NCI-H226 (cell line): ENCODE data around the gene GPD2.

Experiments used
- DNase-seq: peaks from one replicate; pipeline ENCODE4 v3.0.0-alpha.2; 2015

The GPD2 gene

GRCh38 chr2:156435718-156436496 lies at the start of gene GPD2:
GPD2 (plus strand) TSS chr2:156436379; CDS start chr2:156476106, 39,727 bp downstream.
- DNase-seq, result peak; percentile 83

GRCh38 chr2:156394033-156394741 lies 42.0 kb upstream of the GPD2 start:
- DNase-seq, result no peak

GRCh38 chr2:156396126-156396525 lies 40.1 kb upstream of the GPD2 start:
- no peak for DNase-seq

GRCh38 chr2:156397229-156397628 lies 39.0 kb upstream of the GPD2 start:
- no peak for DNase-seq

GRCh38 chr2:156398176-156398575 lies 38.0 kb upstream of the GPD2 start:
- no peak for DNase-seq

- no peak for DNase-seq
Measured at GRCh38 chr2:156399224-156399949, 36.8 kb upstream of the GPD2 start.

GRCh38 chr2:156399950-156400705 lies 36.1 kb upstream of the GPD2 start:
- peak; percentile 71 for DNase-seq

GRCh38 chr2:156400706-156401678 lies 35.2 kb upstream of the GPD2 start:
- peak; percentile 53 for DNase-seq

- no peak for DNase-seq
Measured at GRCh38 chr2:156401861-156402260, 34.3 kb upstream of the GPD2 start.

- DNase-seq, result no peak
Measured at GRCh38 chr2:156405586-156405985, 30.6 kb upstream of the GPD2 start.

- no peak for DNase-seq
Measured at GRCh38 chr2:156411835-156412234, 24.3 kb upstream of the GPD2 start.

- no peak for DNase-seq
Measured at GRCh38 chr2:156421851-156422250, 14.3 kb upstream of the GPD2 start.

GRCh38 chr2:156423674-156424282 lies 12.4 kb upstream of the GPD2 start:
- no peak for DNase-seq

- DNase-seq, result no peak
Measured at GRCh38 chr2:156427074-156427473, 9.1 kb upstream of the GPD2 start.

GRCh38 chr2:156429211-156429610 lies 7.0 kb upstream of the GPD2 start:
- DNase-seq, result no peak

- peak; percentile 16 for DNase-seq
Measured at GRCh38 chr2:156430236-156430979, 5.8 kb upstream of the GPD2 start.

GRCh38 chr2:156430980-156431358 lies 5.2 kb upstream of the GPD2 start:
- DNase-seq, result peak; percentile 47

- no peak for DNase-seq
Measured at GRCh38 chr2:156434461-156435291, 1.5 kb upstream of the GPD2 start.

- no peak for DNase-seq
Measured at GRCh38 chr2:156435396-156435717, 822 bp upstream of the GPD2 start.
